DMS114 treated with DMSO at 0.1 percent for 48 hours (cell line): ENCODE data around the gene TMEM242.

Experiments
- DNase-seq: peaks from one replicate; lab custom pipeline; 2025; ENCODE audit not compliant: unreplicated experiment; lab: John Stamatoyannopoulos, UW

Gene TMEM242

GRCh38 chr6:157272372-157272771, 50.9 kb downstream of the TMEM242 start:
- no peak for DNase-seq

- no peak for DNase-seq
Measured at GRCh38 chr6:157271911-157272310, 51.4 kb downstream of the TMEM242 start.

- no peak for DNase-seq
Measured at GRCh38 chr6:157271441-157271840, 51.9 kb downstream of the TMEM242 start.

GRCh38 chr6:157270916-157271315, 52.4 kb downstream of the TMEM242 start:
- DNase-seq, result no peak

GRCh38 chr6:157270308-157270707, 53.0 kb downstream of the TMEM242 start:
- no peak for DNase-seq

GRCh38 chr6:157269261-157269794, 54.0 kb downstream of the TMEM242 start:
- DNase-seq, result no peak

GRCh38 chr6:157268835-157269234, 54.5 kb downstream of the TMEM242 start:
- no peak for DNase-seq

GRCh38 chr6:157268396-157268795, 54.9 kb downstream of the TMEM242 start:
- DNase-seq, result no peak

- DNase-seq, result no peak
Measured at GRCh38 chr6:157267654-157268053, 55.7 kb downstream of the TMEM242 start.

- no peak for DNase-seq
Measured at GRCh38 chr6:157267109-157267611, 56.2 kb downstream of the TMEM242 start.

- DNase-seq, result no peak
Measured at GRCh38 chr6:157266274-157267101, 56.8 kb downstream of the TMEM242 start.

- no peak for DNase-seq
Measured at GRCh38 chr6:157265635-157266034, 57.7 kb downstream of the TMEM242 start.

- no peak for DNase-seq
Measured at GRCh38 chr6:157265186-157265585, 58.1 kb downstream of the TMEM242 start.

- DNase-seq, result no peak
Measured at GRCh38 chr6:157264701-157265100, 58.6 kb downstream of the TMEM242 start.

- no peak for DNase-seq
Measured at GRCh38 chr6:157263881-157264397, 59.4 kb downstream of the TMEM242 start.

- no peak for DNase-seq
Measured at GRCh38 chr6:157263146-157263545, 60.2 kb downstream of the TMEM242 start.

GRCh38 chr6:157261606-157262005, 61.7 kb downstream of the TMEM242 start:
- DNase-seq, result no peak

- DNase-seq, result no peak
Measured at GRCh38 chr6:157260735-157261410, 62.4 kb downstream of the TMEM242 start.

- DNase-seq, result no peak
Measured at GRCh38 chr6:157259443-157259842, 63.9 kb downstream of the TMEM242 start.

- DNase-seq, result no peak
Measured at GRCh38 chr6:157258878-157259277, 64.4 kb downstream of the TMEM242 start.

- DNase-seq, result no peak
Measured at GRCh38 chr6:157255079-157255478, 68.2 kb downstream of the TMEM242 start.

- no peak for DNase-seq
Measured at GRCh38 chr6:157254538-157254937, 68.8 kb downstream of the TMEM242 start.
